Measurements from ENCODE around the gene PROK2. TPM values are rescaled to one million over a fixed set of nuclear protein-coding genes. Genes with fewer than 3 reads are reported as not detected.

PROK2 gene
- total and polyA plus RNA-seq, 3 donors from 2014 or later: 4.9 to 23.1 (median 7.7) TPM

DNA sequence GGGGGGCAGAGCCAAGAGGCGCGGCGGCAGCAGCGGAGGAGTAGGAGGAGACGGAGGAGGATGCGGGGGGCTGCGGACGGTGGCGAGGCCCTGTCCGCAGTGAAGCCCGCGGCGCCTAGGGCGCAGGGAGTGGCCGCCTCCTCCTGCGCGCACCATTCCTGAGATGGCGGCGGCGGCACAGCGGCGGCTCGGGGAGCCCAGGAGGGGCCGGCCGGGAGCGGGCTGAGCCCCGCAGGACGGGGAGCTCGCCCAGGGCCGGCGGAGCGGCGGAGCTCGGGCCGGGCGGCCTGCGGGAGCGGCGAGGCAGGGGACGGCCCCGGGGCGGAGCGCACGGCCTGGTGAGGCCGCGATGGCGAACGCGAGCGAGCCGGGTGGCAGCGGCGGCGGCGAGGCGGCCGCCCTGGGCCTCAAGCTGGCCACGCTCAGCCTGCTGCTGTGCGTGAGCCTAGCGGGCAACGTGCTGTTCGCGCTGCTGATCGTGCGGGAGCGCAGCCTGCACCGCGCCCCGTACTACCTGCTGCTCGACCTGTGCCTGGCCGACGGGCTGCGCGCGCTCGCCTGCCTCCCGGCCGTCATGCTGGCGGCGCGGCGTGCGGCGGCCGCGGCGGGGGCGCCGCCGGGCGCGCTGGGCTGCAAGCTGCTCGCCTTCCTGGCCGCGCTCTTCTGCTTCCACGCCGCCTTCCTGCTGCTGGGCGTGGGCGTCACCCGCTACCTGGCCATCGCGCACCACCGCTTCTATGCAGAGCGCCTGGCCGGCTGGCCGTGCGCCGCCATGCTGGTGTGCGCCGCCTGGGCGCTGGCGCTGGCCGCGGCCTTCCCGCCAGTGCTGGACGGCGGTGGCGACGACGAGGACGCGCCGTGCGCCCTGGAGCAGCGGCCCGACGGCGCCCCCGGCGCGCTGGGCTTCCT is 31.0 kb downstream of the PROK2 start, which contains the start of gene GPR27:
TSS of gene GPR27 (plus strand) at position 155 of the 909 bp plus-strand sequence. CDS start at position 350, 195 bp downstream.
- WGBS, 2 donors: 0% methylated on average over 2 to 67 of the region's 131 CpGs
- H3K27ac ChIP-seq: peak within 1 kb of the TSS in 1 of 2 donors; percentile 61
- H3K36me3 ChIP-seq (ENCODE audit: low read depth, missing control alignments): no peaks in the 10 kb centered on the region
- DNase-seq: peak; percentile 34
- no peaks in the 10 kb centered on the region for H3K27me3 ChIP-seq
- peaks cover 4% of the 10 kb centered on the region for H3K4me1 ChIP-seq
- peak within 1 kb of the TSS; percentile 51 to 56 for H3K4me3 ChIP-seq
- intact Hi-C loops (cut with DNase I; ENCODE audit: low total_unique reads): no loop called here
- TF ChIP-seq, protein P1, sequence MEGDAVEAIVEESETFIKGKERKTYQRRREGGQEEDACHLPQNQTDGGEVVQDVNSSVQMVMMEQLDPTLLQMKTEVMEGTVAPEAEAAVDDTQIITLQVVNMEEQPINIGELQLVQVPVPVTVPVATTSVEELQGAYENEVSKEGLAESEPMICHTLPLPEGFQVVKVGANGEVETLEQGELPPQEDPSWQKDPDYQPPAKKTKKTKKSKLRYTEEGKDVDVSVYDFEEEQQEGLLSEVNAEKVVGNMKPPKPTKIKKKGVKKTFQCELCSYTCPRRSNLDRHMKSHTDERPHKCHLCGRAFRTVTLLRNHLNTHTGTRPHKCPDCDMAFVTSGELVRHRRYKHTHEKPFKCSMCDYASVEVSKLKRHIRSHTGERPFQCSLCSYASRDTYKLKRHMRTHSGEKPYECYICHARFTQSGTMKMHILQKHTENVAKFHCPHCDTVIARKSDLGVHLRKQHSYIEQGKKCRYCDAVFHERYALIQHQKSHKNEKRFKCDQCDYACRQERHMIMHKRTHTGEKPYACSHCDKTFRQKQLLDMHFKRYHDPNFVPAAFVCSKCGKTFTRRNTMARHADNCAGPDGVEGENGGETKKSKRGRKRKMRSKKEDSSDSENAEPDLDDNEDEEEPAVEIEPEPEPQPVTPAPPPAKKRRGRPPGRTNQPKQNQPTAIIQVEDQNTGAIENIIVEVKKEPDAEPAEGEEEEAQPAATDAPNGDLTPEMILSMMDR (IDR thresholded peaks at IDR 0.05): no peak
- no peak for TF ChIP-seq POLR2A (IDR thresholded peaks at IDR 0.05)
- no peaks in the 10 kb centered on the region for H3K9me3 ChIP-seq

DNA sequence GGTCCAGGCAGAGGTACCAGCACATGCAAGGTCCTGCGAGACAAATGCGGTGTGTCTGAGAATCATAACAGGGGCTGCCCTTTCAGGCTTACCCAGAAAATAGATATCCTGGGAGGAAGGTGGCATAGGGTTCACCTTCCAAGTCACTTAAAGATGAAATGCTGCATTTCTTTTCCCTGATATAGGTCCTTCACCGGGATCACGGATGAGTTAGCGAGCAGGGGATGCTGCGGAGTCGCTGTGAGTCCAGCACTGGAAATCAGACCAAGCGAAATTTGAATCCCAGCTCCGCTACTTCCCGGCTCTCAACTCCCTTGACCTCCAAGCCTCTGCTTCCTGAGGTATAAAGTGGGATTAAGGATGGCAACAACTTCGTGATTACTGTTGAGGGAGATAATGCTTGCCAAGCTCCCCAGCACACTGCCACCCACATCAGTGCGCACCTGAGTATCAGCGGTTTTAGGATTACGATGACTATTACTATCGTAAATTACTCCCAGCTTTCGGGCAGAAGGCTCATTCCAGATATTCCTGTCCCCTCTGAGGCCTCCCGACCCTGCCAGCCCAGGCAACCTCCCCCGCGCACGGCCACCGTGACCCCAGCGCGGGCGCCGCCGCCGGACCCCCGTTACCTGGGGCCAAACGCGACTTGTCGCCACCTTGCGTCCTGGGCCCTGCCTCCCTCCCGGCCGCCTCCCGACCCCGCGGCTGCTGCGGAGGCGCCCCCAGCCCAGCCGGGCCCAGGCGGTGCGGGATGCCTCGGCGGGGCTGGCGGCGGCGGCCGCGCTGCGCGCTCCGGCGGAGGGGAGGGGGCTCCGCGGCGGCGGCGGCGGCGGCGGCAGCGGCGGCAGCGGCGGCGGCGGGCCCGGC is 31.9 kb downstream of the PROK2 start:
- 13 to 32% methylated on average over 16 to 53 of the region's 68 CpGs for WGBS, 2 donors

DNA sequence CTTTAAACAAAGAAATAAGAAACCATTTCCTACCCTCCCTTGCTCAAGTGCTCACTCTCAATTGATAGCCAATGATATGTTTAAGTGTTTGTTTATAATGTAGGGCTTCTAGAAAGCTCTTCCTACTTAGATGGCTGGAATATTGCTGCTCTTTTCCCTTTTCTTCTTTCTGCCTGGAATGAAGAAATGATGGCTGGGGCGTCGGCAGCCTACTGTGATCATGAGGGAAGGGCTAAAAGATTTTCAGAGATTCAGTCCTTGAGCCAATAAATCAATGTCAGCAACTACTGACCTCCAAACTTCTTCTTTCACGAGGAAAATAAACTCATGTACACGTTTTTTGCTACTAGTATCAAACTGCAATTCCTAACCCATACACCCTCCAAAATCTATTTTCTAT is 33.3 kb downstream of the PROK2 start:
- intact Hi-C loops (cut with DNase I; ENCODE audit: low total_unique reads): no loop called here
- 75 to 79% methylated on average over 4 of the region's 4 CpGs for WGBS, 2 donors
- no peak for DNase-seq
- TF ChIP-seq, protein P1 (IDR thresholded peaks at IDR 0.05): no peak
- no peak for TF ChIP-seq POLR2A (IDR thresholded peaks at IDR 0.05)
- no peaks in the 10 kb centered on the region for H3K36me3 ChIP-seq (ENCODE audit: low read depth, missing control alignments)
- H3K27ac ChIP-seq: no peak overlapping the region
- H3K4me3 ChIP-seq: no peak overlapping the region
- H3K27me3 ChIP-seq: no peaks in the 10 kb centered on the region
- H3K9me3 ChIP-seq: no peaks in the 10 kb centered on the region
- peaks cover 4% of the 10 kb centered on the region for H3K4me1 ChIP-seq

More for the DNA sequence above, 31.9 kb downstream of the PROK2 start:
- no peak for TF ChIP-seq POLR2A (IDR thresholded peaks at IDR 0.05)
- Histone ChIP-seq H3K27me3 (no peaks in the 10 kb centered on the region), H3K4me3 (peak overlapping the region; percentile 32 to 56), H3K4me1 (peaks cover 4% of the 10 kb centered on the region), H3K36me3 (ENCODE audit: low read depth, missing control alignments) (no peaks in the 10 kb centered on the region), H3K27ac (peak overlapping the region in 1 of 2 donors; percentile 45), H3K9me3 (no peaks in the 10 kb centered on the region)
- intact Hi-C loops (cut with DNase I; ENCODE audit: low total_unique reads): no loop called here
- peak; percentile 22 for DNase-seq

DNA sequence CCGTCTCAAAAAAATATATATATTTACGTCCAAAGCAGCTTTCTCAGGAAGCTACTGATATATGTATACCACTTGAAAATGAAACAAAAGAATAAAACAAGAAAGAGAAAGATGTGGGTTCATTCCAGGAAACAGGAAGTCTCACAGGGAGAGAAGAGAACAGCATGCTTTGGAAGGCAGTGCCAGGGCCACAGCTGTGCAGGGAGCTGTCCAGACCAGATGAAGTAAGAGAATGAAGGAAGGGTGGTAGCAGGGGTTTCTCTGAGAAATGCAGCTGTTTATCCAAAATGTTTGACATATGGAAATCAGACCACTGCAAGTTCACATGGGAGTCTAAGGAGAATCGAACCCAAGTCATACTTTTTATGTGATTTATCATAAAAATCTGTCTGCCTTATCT is 40.2 kb downstream of the PROK2 start:
- no peak for DNase-seq
- no peaks in the 10 kb centered on the region for H3K27me3 ChIP-seq
- 81 to 87% methylated on average over 3 of the region's 3 CpGs for WGBS, 2 donors
- TF ChIP-seq, protein P1 (IDR thresholded peaks at IDR 0.05): no peak
- no peak for TF ChIP-seq POLR2A (IDR thresholded peaks at IDR 0.05)
- H3K27ac ChIP-seq: no peak overlapping the region
- no peaks in the 10 kb centered on the region for H3K4me1 ChIP-seq
- intact Hi-C loops (cut with DNase I; ENCODE audit: low total_unique reads): no loop called here
- H3K4me3 ChIP-seq: no peak overlapping the region
- H3K36me3 ChIP-seq (ENCODE audit: low read depth, missing control alignments): no peaks in the 10 kb centered on the region
- no peaks in the 10 kb centered on the region for H3K9me3 ChIP-seq

DNA sequence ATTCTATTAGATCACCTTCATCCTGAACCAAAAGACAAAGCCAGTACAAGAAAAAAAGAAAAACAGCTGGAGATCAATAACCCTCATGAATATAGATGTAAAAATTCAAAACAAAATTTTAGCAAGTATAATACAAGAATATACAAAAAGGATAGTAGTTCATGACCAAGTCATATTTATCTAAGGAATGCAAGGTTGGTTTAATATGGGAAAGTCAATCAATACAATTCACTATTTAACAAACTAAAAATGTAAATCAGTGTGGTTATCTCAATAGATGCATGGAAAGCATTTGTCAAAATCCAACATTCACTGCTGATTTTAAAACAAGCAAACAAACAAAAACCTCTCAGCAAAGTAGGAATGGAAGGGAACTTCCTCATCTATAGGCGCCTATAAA is 42.3 kb downstream of the PROK2 start:
- 97 to 100% methylated on average over 1 of the region's 1 CpG for WGBS, 2 donors
- intact Hi-C loops (cut with DNase I; ENCODE audit: low total_unique reads): no loop called here
- Histone ChIP-seq H3K4me1 (no peaks in the 10 kb centered on the region), H3K27ac (no peak overlapping the region), H3K9me3 (no peaks in the 10 kb centered on the region), H3K27me3 (no peaks in the 10 kb centered on the region), H3K4me3 (no peak overlapping the region), H3K36me3 (ENCODE audit: low read depth, missing control alignments) (no peaks in the 10 kb centered on the region)
- no peak for DNase-seq
- TF ChIP-seq POLR2A (IDR thresholded peaks at IDR 0.05): no peak
- TF ChIP-seq, protein P1 (IDR thresholded peaks at IDR 0.05): no peak

Data from testis (tissue), 3 donors.